ENCODE measurements around the gene DCAF10. TPM values are rescaled to one million over a fixed set of nuclear protein-coding genes. Genes with fewer than 3 reads are reported as not detected.
A peak's percentile ranks its signal among the peaks of the same experiment; 100 is the strongest.

The DCAF10 gene
- total RNA-seq, 4 donors from 2014 or later = 23.4 to 84.2 (median 32.8) TPM

DNA sequence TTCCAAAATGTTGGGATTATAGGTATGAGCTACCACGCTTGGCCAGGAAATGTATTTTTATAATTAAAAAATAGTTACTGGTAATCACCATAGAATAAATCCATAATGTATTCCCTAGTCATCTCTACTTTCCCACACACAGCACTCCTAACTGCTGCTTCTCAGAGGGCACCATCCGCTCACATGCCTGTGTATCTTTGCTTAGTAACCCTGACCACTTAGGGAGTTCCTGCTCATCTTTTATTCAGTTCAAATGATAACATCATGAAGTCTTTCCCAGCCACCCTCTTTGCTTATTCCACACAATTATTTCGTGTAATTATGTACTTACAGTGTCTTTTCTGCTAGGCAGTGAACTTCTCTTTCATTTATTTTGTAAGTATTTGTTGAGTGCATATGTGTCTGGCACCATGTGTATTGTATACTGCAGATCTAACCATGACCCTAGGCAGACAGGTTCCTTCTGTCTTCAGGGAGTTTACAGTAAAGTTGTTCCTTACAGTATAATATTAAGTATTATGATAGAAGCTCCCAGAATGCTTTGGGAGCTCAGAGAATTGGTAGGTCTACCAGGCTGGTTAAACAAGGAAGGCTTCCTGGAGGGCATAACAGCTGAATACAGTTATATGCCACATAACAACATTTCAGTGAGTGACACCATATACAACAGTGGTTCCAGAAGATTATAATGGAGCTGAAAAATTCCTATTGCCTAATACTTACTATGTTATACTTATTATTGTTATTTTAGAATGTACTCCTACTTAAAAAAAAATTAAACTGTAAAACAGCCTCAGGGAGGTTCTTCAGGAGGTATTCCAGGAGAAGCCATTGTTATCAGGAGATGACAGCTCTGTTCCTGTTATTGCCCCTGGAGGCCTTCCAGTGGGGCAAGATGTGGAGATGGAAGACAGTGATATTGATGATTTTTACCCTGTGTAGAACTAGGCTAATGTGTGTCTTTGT, 39.2 kb downstream of the DCAF10 start:
- H3K9me3 ChIP-seq = no peaks in the 10 kb centered on the region
- H3K27ac ChIP-seq = no peak overlapping the region
- peaks cover 0 to 3% (median 0%) of the 10 kb centered on the region in 3 donors for H3K36me3 ChIP-seq
- H3K4me3 ChIP-seq = no peak overlapping the region
- no peak for DNase-seq
- H3K27me3 ChIP-seq = no peaks in the 10 kb centered on the region
- no peak for TF ChIP-seq POLR2A (IDR thresholded peaks at IDR 0.05)
- TF ChIP-seq, protein P1, sequence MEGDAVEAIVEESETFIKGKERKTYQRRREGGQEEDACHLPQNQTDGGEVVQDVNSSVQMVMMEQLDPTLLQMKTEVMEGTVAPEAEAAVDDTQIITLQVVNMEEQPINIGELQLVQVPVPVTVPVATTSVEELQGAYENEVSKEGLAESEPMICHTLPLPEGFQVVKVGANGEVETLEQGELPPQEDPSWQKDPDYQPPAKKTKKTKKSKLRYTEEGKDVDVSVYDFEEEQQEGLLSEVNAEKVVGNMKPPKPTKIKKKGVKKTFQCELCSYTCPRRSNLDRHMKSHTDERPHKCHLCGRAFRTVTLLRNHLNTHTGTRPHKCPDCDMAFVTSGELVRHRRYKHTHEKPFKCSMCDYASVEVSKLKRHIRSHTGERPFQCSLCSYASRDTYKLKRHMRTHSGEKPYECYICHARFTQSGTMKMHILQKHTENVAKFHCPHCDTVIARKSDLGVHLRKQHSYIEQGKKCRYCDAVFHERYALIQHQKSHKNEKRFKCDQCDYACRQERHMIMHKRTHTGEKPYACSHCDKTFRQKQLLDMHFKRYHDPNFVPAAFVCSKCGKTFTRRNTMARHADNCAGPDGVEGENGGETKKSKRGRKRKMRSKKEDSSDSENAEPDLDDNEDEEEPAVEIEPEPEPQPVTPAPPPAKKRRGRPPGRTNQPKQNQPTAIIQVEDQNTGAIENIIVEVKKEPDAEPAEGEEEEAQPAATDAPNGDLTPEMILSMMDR (IDR thresholded peaks at IDR 0.05) = no peak
- H3K4me1 ChIP-seq = no peaks in the 10 kb centered on the region

DNA sequence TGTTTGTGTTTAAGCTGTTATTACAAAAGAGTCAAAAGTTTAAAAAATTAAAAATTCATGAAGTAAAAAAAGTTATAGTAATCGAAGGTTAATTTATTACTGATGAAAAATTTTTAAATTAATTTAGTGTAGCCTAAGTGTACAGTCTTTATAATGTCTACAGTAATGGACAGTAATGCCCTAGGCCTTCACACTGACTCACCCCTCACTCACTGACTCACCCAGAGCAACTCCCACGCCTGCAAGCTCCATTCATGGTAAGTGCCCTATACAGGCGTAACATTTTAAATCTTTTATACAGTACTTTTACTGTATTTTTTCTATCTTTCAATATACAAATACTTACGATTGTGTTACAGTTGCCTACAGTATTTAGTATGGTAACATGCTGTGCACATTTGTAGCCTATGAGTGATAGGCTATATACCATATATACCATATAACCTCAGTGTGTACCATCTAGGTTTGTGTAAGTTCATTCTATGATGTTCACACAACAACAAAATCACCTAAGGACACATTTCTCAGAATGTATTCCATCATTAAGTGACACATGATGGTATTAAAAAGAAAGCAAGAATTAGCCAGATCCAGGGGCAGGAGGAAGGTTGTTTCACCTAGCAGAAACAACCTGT, 40.1 kb downstream of the DCAF10 start:
- Histone ChIP-seq H3K4me1 (no peaks in the 10 kb centered on the region), H3K4me3 (no peak overlapping the region), H3K36me3 (no peaks in the 10 kb centered on the region), H3K27me3 (no peaks in the 10 kb centered on the region), H3K27ac (no peak overlapping the region), H3K9me3 (no peaks in the 10 kb centered on the region)
- DNase-seq = peak in 1 of 3 donors; percentile 53
- TF ChIP-seq, protein P1 (IDR thresholded peaks at IDR 0.05) = no peak
- no peak for TF ChIP-seq POLR2A (IDR thresholded peaks at IDR 0.05)

DNA sequence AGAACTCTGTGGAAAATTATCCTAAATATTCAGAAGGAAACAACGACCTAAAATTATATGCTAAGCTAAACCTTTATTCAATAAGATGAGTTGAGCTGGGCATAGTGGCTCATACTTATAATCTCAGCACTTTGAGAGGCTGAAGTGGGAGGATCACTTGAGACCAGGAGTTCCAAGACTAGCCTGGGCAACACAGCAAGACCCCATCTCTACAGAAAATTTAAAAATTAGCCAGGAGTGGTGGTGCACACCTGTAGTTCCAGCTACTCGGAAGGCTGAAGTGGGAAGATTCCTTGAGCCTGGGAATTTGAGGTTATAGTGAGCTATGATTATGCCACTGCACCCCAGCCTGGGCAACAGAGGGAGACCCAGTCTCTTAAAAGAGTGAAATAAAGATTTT, 51.6 kb downstream of the DCAF10 start:
- TF ChIP-seq POLR2A (IDR thresholded peaks at IDR 0.05) = no peak
- TF ChIP-seq, protein P1 (IDR thresholded peaks at IDR 0.05) = no peak
- Histone ChIP-seq H3K27ac (no peak overlapping the region), H3K27me3 (no peaks in the 10 kb centered on the region), H3K4me3 (no peak overlapping the region), H3K4me1 (no peaks in the 10 kb centered on the region), H3K36me3 (no peaks in the 10 kb centered on the region), H3K9me3 (no peaks in the 10 kb centered on the region)
- DNase-seq = no peak

DNA sequence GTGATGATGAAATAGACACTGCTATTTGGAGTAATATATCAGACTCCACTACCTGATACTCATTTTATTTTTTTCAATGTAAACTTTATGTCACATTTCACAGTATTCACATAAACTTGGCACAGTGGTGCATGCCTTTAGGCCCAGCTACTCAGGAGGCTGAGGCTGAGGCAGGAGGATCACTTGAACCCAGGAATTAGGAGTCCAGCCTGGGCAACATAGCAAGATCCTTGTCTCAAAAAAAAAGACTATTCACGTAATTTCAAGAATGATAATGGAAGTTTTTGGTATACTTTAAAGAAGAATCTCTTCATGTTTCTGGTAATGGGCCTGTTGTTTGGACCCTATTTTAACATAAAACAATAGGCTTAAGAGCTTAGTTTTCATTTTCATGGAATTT, 56.0 kb downstream of the DCAF10 start:
- Histone ChIP-seq H3K27me3 (no peaks in the 10 kb centered on the region), H3K9me3 (no peaks in the 10 kb centered on the region), H3K27ac (no peak overlapping the region), H3K4me3 (no peak overlapping the region), H3K36me3 (peaks cover 0 to 34% (median 0%) of the 10 kb centered on the region in 3 donors), H3K4me1 (no peaks in the 10 kb centered on the region)
- DNase-seq = no peak
- no peak for TF ChIP-seq POLR2A (IDR thresholded peaks at IDR 0.05)
- TF ChIP-seq, protein P1 (IDR thresholded peaks at IDR 0.05) = no peak

DNA sequence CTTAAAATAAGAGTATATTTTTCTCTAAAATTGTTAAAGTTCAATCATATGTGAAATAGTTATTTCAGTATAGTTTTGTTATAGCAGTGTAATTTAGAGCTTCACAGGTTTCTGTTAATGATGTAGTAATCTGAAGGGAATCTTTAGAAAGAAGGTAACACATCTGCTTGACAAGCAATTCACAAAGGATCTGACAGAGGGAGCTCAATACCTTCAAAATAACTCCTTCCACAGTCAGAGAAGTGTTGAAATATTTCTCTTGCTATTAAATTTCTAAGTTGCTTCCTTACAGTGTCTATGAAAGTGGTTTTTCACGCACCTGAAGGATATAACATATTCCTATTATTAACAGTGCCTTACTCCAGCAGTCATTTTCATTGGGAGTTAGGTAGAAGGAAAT, 58.4 kb downstream of the DCAF10 start:
- H3K36me3 ChIP-seq = peaks cover 0 to 50% (median 0%) of the 10 kb centered on the region in 3 donors
- no peaks in the 10 kb centered on the region for H3K9me3 ChIP-seq
- TF ChIP-seq, protein P1 (IDR thresholded peaks at IDR 0.05) = peak in 2 of 6 experiments; percentile 11 to 22
- TF ChIP-seq POLR2A (IDR thresholded peaks at IDR 0.05) = no peak
- DNase-seq = no peak
- no peak overlapping the region for H3K4me3 ChIP-seq
- H3K27ac ChIP-seq = no peak overlapping the region
- no peaks in the 10 kb centered on the region for H3K4me1 ChIP-seq
- H3K27me3 ChIP-seq = no peaks in the 10 kb centered on the region

Measured in Peyer's patch (tissue), 4 donors.